Ascending aorta (tissue), 2 donors: ENCODE measurements around the gene LRIT3. TPM values are rescaled to one million over a fixed set of nuclear protein-coding genes. Genes with fewer than 3 reads are reported as not detected.
A peak's percentile ranks its signal among the peaks of the same experiment; 100 is the strongest.

Experiments used
- DNase-seq, 2 donors: peaks; one replicate each; pipeline ENCODE4 v3.0.0-alpha.2; 2019; ENCODE audit warnings: low spot score in 2 of 2
- H3K27ac ChIP-seq, 2 donors: fragments of 200-600 bp; sonication (generic); one replicate each; pipeline ENCODE4 v1.5.1; 2016 to 2017; ENCODE audit warnings: mild to moderate bottlenecking in 1 of 2
- H3K27me3 ChIP-seq: fragments of 200-600 bp; sonication (generic); one replicate; pipeline ENCODE4 v1.5.1; 2017
- H3K36me3 ChIP-seq, 2 donors: fragments of 200-600 bp; sonication (generic); one replicate each; pipeline ENCODE4 v1.5.1; 2016
- H3K4me1 ChIP-seq, 2 donors: fragments of 200-600 bp; sonication (generic); one replicate each; pipeline ENCODE4 v1.5.1; 2016 to 2017; ENCODE audit warnings: mild to moderate bottlenecking in 1 of 2
- H3K4me3 ChIP-seq, 2 donors: fragments of 200-600 bp; sonication (generic); one replicate each; pipeline ENCODE4 v1.5.1; 2016 to 2017; ENCODE audit warnings: mild to moderate bottlenecking in 1 of 2
- H3K9me3 ChIP-seq, 2 donors: fragments of 200-600 bp; sonication (generic); one replicate each; pipeline ENCODE4 v1.5.1; 2016
- intact Hi-C: fragments of 100-400 bp; cut with DNase I; formaldehyde crosslinking; loops from one replicate; pipeline ENCODE4 v1.15.1; 2023
- total RNA-seq: library from RNA; depleted of rRNA; stranded (reverse); fragments of >200 nt; gene quantifications from one replicate; pipeline ENCODE4 v1.1.0, GENCODE V29; 2016
- TF ChIP-seq, protein P1 (sequence below), 3 experiments: fragments of 200-600 bp in 2 of 3; fragments of 450-650 bp in 1 of 3; sonication (generic) in 2 of 3; IDR thresholded peaks; one replicate each; pipeline ENCODE4 v1.5.1; 2016 to 2019; ENCODE audit warnings: antibody characterized with exemption in 3 of 3, mild to moderate bottlenecking in 1 of 3, moderate library complexity in 1 of 3

The LRIT3 gene
- total RNA-seq: not detected

- no peaks in the 10 kb centered on the region for H3K4me1 ChIP-seq
- H3K36me3 ChIP-seq: no peaks in the 10 kb centered on the region
- no peak within 1 kb of the TSS for H3K4me3 ChIP-seq
- intact Hi-C loops: no loop called here
- TF ChIP-seq, protein P1, sequence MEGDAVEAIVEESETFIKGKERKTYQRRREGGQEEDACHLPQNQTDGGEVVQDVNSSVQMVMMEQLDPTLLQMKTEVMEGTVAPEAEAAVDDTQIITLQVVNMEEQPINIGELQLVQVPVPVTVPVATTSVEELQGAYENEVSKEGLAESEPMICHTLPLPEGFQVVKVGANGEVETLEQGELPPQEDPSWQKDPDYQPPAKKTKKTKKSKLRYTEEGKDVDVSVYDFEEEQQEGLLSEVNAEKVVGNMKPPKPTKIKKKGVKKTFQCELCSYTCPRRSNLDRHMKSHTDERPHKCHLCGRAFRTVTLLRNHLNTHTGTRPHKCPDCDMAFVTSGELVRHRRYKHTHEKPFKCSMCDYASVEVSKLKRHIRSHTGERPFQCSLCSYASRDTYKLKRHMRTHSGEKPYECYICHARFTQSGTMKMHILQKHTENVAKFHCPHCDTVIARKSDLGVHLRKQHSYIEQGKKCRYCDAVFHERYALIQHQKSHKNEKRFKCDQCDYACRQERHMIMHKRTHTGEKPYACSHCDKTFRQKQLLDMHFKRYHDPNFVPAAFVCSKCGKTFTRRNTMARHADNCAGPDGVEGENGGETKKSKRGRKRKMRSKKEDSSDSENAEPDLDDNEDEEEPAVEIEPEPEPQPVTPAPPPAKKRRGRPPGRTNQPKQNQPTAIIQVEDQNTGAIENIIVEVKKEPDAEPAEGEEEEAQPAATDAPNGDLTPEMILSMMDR (IDR thresholded peaks at IDR 0.05): no peak
- no peaks in the 10 kb centered on the region for H3K27me3 ChIP-seq
- no peaks in the 10 kb centered on the region for H3K9me3 ChIP-seq
- H3K27ac ChIP-seq: no peak within 1 kb of the TSS
- no peak for DNase-seq
Measured at GRCh38 chr4:109847896-109848442, at the start of gene LRIT3. TSS of gene LRIT3 (plus strand) at chr4:109848107. CDS start at chr4:109848202, 95 bp downstream.

GRCh38 chr4:109798866-109799265, 49.0 kb upstream of the LRIT3 start:
- TF ChIP-seq, protein P1 (IDR thresholded peaks at IDR 0.05): no peak
- intact Hi-C loops: no loop called here
- Histone ChIP-seq H3K4me3 (no peak overlapping the region), H3K36me3 (no peaks in the 10 kb centered on the region), H3K9me3 (no peaks in the 10 kb centered on the region), H3K4me1 (no peaks in the 10 kb centered on the region), H3K27ac (no peak overlapping the region), H3K27me3 (no peaks in the 10 kb centered on the region)
- DNase-seq: no peak

GRCh38 chr4:109801099-109801789, 46.7 kb upstream of the LRIT3 start:
- no peak overlapping the region for H3K27ac ChIP-seq
- H3K4me1 ChIP-seq: no peaks in the 10 kb centered on the region
- H3K4me3 ChIP-seq: no peak overlapping the region
- no peaks in the 10 kb centered on the region for H3K27me3 ChIP-seq
- intact Hi-C loops: no loop called here
- no peaks in the 10 kb centered on the region for H3K36me3 ChIP-seq
- TF ChIP-seq, protein P1 (IDR thresholded peaks at IDR 0.05): no peak
- no peak for DNase-seq
- no peaks in the 10 kb centered on the region for H3K9me3 ChIP-seq

DNA sequence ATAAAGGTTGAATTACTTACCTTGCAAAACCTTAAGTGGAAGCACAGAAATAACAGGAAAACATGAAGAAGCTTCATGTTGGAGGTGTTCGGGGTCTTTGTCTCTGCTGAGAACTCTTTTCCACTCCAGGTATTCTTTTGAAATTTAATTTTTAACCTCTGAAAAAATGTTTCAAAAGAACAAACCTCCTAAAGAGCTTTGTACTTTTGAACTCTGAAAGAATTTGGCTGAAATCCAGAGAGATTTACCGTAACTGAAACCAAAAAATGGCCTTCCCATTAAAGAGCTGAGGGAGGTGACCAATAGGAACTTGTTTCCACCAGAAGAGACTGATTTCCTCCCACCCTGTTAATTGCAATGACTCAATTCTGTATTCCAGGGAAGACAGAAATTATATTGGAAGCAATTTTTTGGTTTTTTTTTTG, 46.0 kb upstream of the LRIT3 start, which contains the start of gene CFI:
CFI (minus strand) TSS at position 105 of the 425 bp plus-strand sequence; CDS start at position 77, 28 bp downstream.
- no peaks in the 10 kb centered on the region for H3K36me3 ChIP-seq
- TF ChIP-seq, protein P1 (IDR thresholded peaks at IDR 0.05): no peak
- intact Hi-C loops: no loop called here
- H3K4me1 ChIP-seq: no peaks in the 10 kb centered on the region
- no peak within 1 kb of the TSS for H3K27ac ChIP-seq
- H3K9me3 ChIP-seq: no peaks in the 10 kb centered on the region
- DNase-seq: no peak
- H3K27me3 ChIP-seq: no peaks in the 10 kb centered on the region
- no peak within 1 kb of the TSS for H3K4me3 ChIP-seq

DNA sequence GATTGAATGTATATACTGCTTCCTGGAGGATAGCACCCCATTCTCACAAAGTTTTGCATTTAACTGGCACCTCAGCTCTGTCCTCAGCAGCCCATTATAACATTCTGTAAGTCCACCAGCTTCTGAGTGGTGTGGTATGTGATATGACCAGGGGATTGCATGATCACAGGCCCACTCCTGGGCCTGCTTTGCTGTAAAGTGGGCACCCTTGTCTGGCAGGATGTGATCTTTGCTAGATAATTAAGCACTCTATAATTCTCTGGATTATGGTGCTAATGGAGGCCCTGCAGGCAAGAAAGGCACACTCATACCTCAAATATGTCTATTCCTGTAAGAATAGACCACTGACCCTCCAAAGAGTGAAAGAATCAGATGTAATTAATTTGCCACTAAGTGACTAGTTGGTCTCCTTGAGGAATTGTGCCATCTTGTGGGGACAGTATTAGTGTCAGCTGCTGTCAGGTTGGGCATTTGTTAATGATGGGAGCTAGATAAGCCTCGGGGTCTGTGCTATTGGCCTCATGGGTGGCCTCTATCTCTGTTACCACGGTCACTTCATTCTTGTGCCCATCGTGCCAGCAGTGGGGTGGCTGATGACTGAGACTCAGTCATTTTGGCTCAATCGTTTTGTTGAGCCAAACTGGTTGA, 43.9 kb upstream of the LRIT3 start:
- no peak for DNase-seq
- H3K4me3 ChIP-seq: no peak overlapping the region
- H3K9me3 ChIP-seq: no peaks in the 10 kb centered on the region
- H3K36me3 ChIP-seq: no peaks in the 10 kb centered on the region
- TF ChIP-seq, protein P1 (IDR thresholded peaks at IDR 0.05): peak in 1 of 3 experiments; percentile 34
- intact Hi-C loops: no loop called here
- H3K4me1 ChIP-seq: no peaks in the 10 kb centered on the region
- H3K27ac ChIP-seq: no peak overlapping the region
- no peaks in the 10 kb centered on the region for H3K27me3 ChIP-seq
